NCI-H1105 treated with DMSO at 0.1 percent for 48 hours (cell line): ENCODE data around the gene SLC6A11.

Source experiments
- DNase-seq: peaks from one replicate; lab custom pipeline; 2025; lab: John Stamatoyannopoulos, UW

Gene SLC6A11

GRCh38 chr3:10930666-10931040 is 114.6 kb downstream of the SLC6A11 start:
- no peak for DNase-seq

DNA sequence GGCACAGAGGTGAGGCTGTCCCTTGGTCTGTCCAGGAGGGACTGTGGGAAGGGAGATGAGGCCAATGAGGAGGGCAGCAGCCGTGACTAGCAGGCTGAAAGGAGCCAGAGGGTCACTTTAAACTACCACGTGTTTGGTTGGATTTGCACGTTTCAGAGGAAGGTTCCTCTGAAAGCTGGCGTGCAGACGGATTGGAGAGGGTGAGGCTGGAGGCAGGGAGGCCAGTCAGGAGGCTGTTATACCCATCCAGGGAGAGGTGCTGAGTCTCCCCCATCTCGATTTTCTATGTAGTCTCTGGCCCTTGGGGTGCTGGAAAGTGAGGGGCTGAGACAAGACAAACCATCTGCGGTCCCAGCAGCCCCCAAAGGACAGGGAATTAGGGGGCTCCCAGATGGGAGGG is 116.6 kb downstream of the SLC6A11 start:
- no peak for DNase-seq

- DNase-seq, result no peak
Measured at GRCh38 chr3:10933021-10933420, 117.0 kb downstream of the SLC6A11 start.

GRCh38 chr3:10933470-10933804 is 117.4 kb downstream of the SLC6A11 start:
- no peak for DNase-seq

DNA sequence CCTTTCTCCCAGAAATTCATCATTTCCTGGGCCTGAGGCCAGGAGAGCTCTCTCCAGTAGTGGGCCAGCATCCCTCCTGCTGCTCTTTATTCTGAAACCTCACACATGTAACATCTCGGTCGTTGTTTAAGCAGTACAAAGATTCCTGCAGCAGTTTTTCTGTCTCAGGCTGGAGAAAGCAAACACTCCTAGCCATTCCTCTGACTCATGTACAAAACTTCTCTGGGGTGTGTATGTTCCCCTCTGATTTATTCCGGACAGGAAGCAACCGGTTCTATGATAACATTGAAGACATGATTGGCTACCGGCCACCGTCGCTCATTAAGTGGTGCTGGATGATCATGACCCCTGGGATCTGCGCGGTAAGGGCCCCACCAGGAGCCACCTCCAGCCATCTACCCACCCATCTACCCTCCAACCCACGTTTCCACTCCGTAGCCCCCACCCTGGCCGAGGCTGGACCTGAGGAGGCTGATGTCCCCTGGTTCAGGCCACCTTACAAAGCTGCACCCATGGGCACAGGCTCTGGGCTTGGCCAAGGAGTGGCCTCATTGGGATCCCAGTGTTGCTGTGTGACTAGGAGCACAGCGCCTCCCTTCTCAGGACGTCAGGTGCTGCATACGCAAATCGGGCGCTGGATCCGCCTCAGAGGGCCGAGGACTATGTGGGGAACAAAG is 117.9 kb downstream of the SLC6A11 start:
- no peak for DNase-seq

DNA sequence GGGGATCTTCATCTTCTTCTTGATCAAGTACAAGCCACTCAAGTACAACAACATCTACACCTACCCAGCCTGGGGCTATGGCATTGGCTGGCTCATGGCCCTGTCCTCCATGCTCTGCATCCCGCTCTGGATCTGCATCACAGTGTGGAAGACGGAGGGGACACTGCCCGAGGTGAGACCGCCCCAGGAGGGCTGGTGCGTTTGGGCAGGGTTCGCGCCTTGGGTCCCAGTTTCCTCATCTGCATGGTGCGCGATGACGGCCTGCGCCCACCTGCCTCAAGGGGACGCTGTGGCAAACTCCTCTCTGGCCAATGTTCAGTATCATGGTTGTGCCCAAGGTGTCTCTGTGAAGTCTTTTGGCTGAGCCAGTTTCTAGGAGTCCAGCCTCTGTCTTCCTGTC is 119.0 kb downstream of the SLC6A11 start:
- DNase-seq, result no peak

DNA sequence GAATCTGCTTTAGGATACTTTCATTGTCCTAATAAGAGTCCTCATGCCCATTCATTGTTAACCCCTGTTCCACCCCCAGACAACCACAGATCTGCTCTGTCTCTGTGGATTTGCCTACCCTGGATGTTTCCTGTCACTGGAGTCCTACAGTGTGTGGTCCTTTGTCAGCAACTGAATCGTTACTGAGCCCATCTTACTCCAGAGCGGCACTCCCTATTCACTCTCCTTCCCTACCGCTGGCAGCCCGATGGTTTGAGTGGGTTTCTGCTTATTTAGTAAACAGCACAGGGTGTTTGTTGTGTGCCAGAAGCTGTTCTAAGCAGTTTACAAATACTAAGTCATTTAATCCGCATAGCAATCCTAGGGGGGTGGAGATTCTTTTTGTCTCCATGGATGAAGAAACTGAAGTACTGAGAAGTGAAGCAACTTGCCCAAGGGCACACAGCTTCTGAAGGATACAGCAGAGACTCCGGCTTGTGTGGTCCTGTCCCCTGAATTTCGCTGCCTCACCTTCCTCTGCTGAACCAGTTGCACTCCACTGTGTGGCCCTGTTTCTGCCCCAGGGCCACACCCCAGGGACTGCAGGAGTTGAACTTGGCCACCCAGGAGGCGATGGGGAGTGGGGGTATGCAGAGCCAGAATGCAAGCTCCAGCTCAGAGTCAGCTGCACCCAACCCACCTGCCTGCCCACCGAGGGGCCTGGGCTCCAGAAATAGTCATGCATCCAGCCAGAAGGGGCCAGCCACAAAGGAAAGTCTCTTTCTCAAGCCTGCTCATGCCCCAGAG is 120.0 kb downstream of the SLC6A11 start:
- no peak for DNase-seq

- no peak for DNase-seq
Measured at GRCh38 chr3:10936686-10937085, 120.7 kb downstream of the SLC6A11 start.

GRCh38 chr3:10937141-10937825 is 121.3 kb downstream of the SLC6A11 start:
- DNase-seq, result no peak

DNA sequence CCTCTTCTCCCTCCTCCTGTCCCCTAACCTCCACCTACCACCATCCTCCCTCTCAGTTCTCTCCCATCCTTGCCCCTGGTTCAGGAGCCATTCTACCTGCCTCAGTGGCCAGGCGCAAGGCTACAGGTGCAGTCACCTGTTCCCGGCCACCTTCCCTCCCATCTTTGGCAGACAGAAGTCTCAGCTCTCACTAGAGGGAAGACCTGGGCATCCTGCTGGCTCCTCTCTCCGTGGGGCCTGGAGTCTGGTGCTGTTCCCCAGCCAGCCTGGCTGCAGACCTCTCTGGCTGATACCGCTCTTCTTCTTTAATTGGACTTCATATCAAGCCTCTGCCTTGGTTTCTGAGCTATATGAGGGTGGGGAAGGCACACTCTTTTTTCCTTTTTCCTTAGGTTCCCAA is 123.5 kb downstream of the SLC6A11 start:
- no peak for DNase-seq

- no peak for DNase-seq
Measured at GRCh38 chr3:10940106-10940505, 124.1 kb downstream of the SLC6A11 start.

GRCh38 chr3:10941972-10942371 is 125.9 kb downstream of the SLC6A11 start:
- no peak for DNase-seq

DNA sequence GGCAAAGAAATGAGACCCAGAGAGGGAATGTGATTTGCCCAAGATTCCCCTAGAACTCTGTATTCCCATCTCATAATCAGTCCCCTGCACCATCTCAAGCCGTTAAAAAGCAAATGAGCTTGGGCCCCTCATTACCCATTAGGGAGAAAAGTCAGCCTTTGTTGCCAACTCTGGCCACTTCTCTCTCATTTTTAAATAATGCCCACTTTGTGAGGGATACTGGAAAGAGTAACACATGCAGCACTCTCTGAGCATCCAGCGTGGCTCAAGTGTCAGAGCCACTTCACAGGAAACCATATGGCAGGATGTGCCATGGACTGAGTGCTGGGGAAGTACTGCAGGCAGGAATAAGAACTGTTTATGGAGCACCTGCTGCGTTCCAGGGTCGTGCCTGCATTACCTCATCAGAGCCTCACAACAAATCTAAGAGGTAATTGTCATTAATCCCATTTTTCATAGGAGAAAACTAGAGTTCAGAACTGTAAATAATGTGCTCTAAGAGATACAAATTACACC is 126.7 kb downstream of the SLC6A11 start:
- no peak for DNase-seq

GRCh38 chr3:10944866-10945265 is 128.8 kb downstream of the SLC6A11 start:
- DNase-seq, result no peak

GRCh38 chr3:10945683-10946287 is 129.8 kb downstream of the SLC6A11 start:
- no peak for DNase-seq

DNA sequence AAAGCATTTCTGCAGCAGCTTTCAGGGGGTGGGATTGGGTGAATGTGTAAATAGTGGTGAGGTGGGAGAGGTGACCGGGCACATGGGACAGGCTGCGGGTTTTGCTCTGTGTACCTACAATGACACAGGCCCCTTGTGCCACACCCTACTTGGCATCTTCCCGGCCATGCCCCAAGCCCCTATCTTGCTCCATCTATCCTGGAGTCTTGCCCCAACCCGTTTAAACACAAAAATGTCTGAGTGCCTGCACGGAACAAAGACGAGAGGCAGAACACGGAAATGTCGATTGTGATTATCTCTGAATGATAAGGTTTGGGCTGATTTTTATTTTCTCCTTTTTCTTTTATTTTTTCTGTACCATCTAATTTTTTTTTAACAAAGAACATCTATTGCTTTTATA is 130.5 kb downstream of the SLC6A11 start:
- DNase-seq, result no peak

GRCh38 chr3:10948326-10948725 is 132.3 kb downstream of the SLC6A11 start:
- DNase-seq, result no peak

DNA sequence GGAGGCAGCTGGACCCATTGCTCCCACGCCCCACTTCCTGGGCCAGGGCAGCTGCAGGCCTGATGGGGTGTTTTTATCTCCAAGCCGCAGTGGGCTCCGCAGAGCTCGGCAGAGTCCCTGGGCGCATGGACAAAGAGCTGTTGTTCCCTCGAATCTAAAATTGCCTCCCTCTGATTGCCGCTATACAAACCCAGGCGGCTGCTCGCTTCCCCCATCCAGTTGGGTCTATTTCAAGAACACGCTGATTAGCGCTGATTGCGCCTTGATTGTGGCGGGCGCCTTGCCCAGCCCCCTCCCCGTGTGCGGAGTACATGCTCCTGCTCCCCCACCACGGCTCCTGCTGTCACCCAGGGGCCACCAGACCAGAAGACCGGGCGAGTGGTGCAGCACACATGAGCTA is 133.2 kb downstream of the SLC6A11 start:
- DNase-seq, result no peak

DNA sequence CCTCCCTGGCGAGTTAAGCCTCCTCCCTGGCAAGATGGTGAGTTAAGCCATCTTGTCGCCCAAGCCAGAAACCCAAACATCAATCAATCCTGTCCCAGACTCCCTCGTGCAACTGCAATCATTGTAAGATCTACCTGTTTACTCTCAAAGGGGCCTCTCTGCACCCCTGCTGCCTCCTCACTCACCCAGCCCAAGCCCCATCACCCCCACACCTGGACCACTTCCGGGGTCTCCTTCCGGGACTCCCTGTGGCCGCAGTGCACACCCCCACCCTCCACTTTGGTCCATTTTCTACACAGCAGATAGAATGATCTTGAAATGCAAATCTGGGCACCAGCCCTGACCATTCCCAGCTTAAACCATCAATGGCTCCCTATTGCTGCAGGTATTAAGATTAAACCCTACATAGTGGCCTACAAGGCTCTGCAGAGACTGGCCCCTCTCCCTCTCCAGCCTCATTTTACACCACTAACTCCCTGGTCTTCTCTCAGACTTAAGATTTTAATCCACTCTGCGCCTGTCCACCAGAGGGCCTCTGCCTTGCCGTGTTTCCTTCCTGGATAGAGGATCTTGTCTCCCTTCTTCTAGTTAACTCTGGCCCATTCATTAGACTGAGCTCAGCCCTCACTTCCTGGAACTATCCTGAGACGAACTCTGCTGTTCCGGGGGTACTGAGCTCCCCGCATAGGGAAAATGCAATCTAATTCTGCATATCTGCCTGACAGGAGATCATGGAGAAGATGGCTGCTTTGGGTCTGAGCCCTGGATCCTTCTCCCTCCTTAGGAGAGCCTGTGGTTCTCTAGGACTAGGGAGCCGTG is 134.7 kb downstream of the SLC6A11 start:
- peak; percentile 19 for DNase-seq

GRCh38 chr3:10951295-10951926 is 135.4 kb downstream of the SLC6A11 start:
- DNase-seq, result no peak

GRCh38 chr3:10952525-10952924 is 136.5 kb downstream of the SLC6A11 start:
- no peak for DNase-seq
